Effector memory CD4-positive, alpha-beta T cell (primary cell): ENCODE measurements around the gene APOL6.
"Not testable (repeated sequence)": the region's sequence is repeated elsewhere in the genome, so short reads cannot be mapped to it uniquely, and the experiment has no call there.

Experiments
- DNase-seq, 3 donors: peaks; one replicate each; pipeline ENCODE4 v3.0.0-alpha.2; 2020
- H3K27ac ChIP-seq: 2 replicates; pipeline ENCODE4 v1.7.0; 2013; ENCODE audit warnings: mild to moderate bottlenecking, low read length, moderate library complexity; ENCODE audit not compliant: insufficient read depth, poor library complexity, severe bottlenecking
- H3K27me3 ChIP-seq: replicated peaks from 2 replicates; pipeline ENCODE4 v1.7.0; 2013; ENCODE audit warnings: mild to moderate bottlenecking, low read length; ENCODE audit not compliant: insufficient read depth, control insufficient read depth, poor library complexity, severe bottlenecking
- H3K36me3 ChIP-seq: 2 replicates; pipeline ENCODE4 v1.7.0; 2013; ENCODE audit warnings: mild to moderate bottlenecking, low read length, moderate library complexity; ENCODE audit not compliant: control insufficient read depth, insufficient read depth
- H3K4me1 ChIP-seq: 2 replicates; pipeline ENCODE4 v1.7.0; 2013; ENCODE audit warnings: low read length, mild to moderate bottlenecking; ENCODE audit not compliant: control insufficient read depth, insufficient read depth, poor library complexity, severe bottlenecking
- H3K4me3 ChIP-seq: 2 replicates; pipeline ENCODE4 v1.7.0; 2013; ENCODE audit warnings: low read length, low read depth, mild to moderate bottlenecking; ENCODE audit not compliant: insufficient read depth, poor library complexity, severe bottlenecking
- H3K9me3 ChIP-seq: 2 replicates; pipeline ENCODE4 v1.7.0; 2013; ENCODE audit warnings: mild to moderate bottlenecking, low read length, moderate library complexity; ENCODE audit not compliant: control insufficient read depth

APOL6 gene

DNA sequence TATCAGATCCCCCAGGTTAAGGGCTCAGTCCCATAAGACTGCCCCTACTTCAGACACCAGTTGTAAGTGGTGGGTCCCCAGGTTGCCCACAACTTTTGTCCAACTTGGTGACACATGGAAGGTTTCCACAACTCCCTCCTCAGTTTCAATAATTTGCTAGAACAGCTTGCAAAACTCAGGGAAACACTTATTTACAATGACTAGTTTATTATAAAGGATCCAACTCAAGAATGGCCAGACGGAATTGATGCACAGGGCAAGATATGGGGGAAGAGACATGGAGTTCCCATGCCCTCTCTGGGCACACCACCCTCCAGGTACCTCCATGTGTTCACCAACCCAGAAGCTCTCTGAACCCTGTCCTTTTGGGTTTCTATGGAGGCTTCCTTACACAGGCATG lies 5.6 kb downstream of the APOL6 start:
- Histone ChIP-seq H3K36me3 (peaks cover 45% of the 10 kb centered on the region), H3K27ac (no peak overlapping the region), H3K4me1 (peaks cover 25% of the 10 kb centered on the region), H3K9me3 (no peaks in the 10 kb centered on the region), H3K4me3 (no peak overlapping the region), H3K27me3 (no peaks in the 10 kb centered on the region)
- DNase-seq: no peak

- peaks cover 53% of the 10 kb centered on the region for H3K36me3 ChIP-seq
- H3K27ac ChIP-seq: peak overlapping the region; percentile 14
- H3K4me1 ChIP-seq: peaks cover 32% of the 10 kb centered on the region
Observed at GRCh38 chr22:35656284-35656752, 8.1 kb downstream of the APOL6 start.

GRCh38 chr22:35657571-35658312 lies 9.5 kb downstream of the APOL6 start:
- H3K4me1 ChIP-seq: peaks cover 46% of the 10 kb centered on the region
- DNase-seq: no peak
- H3K27ac ChIP-seq: peak overlapping the region; percentile 96
- no peaks in the 10 kb centered on the region for H3K9me3 ChIP-seq
- H3K27me3 ChIP-seq: no peaks in the 10 kb centered on the region
- H3K36me3 ChIP-seq: peaks cover 53% of the 10 kb centered on the region
- H3K4me3 ChIP-seq: no peak overlapping the region

More at GRCh38 chr22:35656284-35656752, 8.1 kb downstream of the APOL6 start:
- no peaks in the 10 kb centered on the region for H3K27me3 ChIP-seq
- no peak overlapping the region for H3K4me3 ChIP-seq
- no peak for DNase-seq
- no peaks in the 10 kb centered on the region for H3K9me3 ChIP-seq

- DNase-seq: peak; percentile 52 to 67 (median 59)
- peak overlapping the region; percentile 96 for H3K27ac ChIP-seq
- H3K36me3 ChIP-seq: peaks cover 40% of the 10 kb centered on the region
- peaks cover 40% of the 10 kb centered on the region for H3K4me1 ChIP-seq
- H3K4me3 ChIP-seq: no peak overlapping the region
- H3K9me3 ChIP-seq: no peaks in the 10 kb centered on the region
- no peaks in the 10 kb centered on the region for H3K27me3 ChIP-seq
Observed at GRCh38 chr22:35660291-35661127, 12.3 kb downstream of the APOL6 start.

- Histone ChIP-seq H3K36me3 (peaks cover 34% of the 10 kb centered on the region), H3K4me3 (peak overlapping the region; percentile 2), H3K27me3 (no peaks in the 10 kb centered on the region), H3K27ac (peak overlapping the region; percentile 96), H3K9me3 (peaks cover 3% of the 10 kb centered on the region), H3K4me1 (peaks cover 40% of the 10 kb centered on the region)
- no peak for DNase-seq
Observed at GRCh38 chr22:35661464-35661863, 13.2 kb downstream of the APOL6 start.

DNA sequence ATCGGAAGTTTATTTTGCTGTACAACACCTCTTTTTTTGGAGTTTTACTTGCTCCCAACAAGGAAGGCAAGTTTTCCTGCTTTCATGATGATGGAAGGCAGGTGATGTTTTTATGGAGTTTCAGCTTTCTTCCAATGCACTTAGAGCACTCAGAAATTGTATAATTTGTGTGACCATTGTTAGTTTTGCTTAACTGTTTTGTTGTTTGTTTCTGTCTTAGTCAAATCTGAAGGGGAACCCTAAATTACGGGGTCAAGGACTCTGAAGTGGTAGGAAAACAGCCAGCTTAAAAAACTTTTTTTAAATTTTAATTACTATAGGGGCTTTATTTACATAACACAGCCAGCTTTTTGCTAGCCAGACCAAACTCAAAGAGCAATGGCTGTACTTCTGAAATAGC lies 14.7 kb downstream of the APOL6 start:
- peak overlapping the region; percentile 96 for H3K27ac ChIP-seq
- no peaks in the 10 kb centered on the region for H3K27me3 ChIP-seq
- peaks cover 40% of the 10 kb centered on the region for H3K4me1 ChIP-seq
- DNase-seq: no peak
- H3K9me3 ChIP-seq: peaks cover 3% of the 10 kb centered on the region
- peaks cover 30% of the 10 kb centered on the region for H3K36me3 ChIP-seq
- H3K4me3 ChIP-seq: no peak overlapping the region

- H3K4me3 ChIP-seq: no peak overlapping the region
- peaks cover 3% of the 10 kb centered on the region for H3K9me3 ChIP-seq
- peaks cover 26% of the 10 kb centered on the region for H3K36me3 ChIP-seq
- DNase-seq: no peak
- peaks cover 40% of the 10 kb centered on the region for H3K4me1 ChIP-seq
- no peaks in the 10 kb centered on the region for H3K27me3 ChIP-seq
- H3K27ac ChIP-seq: peak overlapping the region; percentile 42
Observed at GRCh38 chr22:35663371-35663770, 15.1 kb downstream of the APOL6 start.

DNA sequence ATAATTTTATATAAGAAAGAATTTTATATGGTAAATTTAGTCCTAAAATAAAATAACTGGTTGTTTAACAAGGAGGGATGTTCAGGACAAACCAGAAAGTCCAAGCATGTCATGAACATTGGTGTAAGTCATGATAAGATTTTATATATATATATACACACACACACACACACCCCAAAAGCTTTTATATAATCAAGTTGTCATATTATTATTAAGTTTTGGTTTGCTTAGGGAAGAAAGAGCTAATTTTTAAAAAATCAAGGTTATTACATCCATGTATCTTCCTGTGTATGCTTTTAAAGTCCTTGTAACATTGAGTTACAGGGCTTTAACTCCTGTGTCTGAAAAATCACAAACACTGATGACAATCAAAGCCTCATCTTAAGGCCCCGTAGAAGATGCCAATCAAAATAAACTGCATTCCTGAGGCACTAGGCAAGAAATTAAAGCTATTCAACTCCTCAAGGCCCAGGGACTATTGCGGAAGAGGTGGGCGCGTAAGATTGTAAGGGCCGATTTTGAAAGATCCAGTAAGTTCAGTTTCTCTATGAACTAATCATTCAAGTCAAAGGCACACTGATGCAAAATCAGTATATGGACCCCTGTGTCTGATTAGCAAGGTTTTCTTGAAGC lies 16.8 kb downstream of the APOL6 start:
- Histone ChIP-seq H3K27me3 (no peaks in the 10 kb centered on the region), H3K27ac (no peak overlapping the region)

DNA sequence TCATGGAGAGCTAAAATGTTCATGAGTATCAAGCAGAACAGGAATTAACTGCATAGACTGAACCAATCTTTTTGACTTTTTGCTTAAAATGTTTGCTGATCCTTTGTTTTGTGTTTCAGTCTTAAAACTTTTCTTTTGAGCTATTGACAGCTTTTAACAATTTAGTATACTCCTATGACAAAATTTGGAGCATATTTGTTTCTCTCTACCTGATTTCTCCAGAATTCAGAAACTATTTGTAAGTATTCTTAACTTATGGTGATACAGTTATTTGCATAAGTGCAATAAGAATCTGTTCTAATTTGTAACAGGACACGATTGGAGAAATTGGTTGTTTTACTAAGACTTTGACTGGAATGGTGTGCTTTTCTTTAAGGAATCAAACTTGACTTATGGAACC lies 18.5 kb downstream of the APOL6 start:
- H3K9me3 ChIP-seq, H3K27me3 ChIP-seq, H3K27ac ChIP-seq, DNase-seq, H3K4me3 ChIP-seq: not testable (repeated sequence)
- Histone ChIP-seq H3K4me1 (peaks cover 12% of the 10 kb centered on the region), H3K36me3 (peaks cover 13% of the 10 kb centered on the region)

More for the DNA sequence above, 16.8 kb downstream of the APOL6 start:
- peaks cover 13% of the 10 kb centered on the region for H3K36me3 ChIP-seq
- no peak overlapping the region for H3K4me3 ChIP-seq
- peaks cover 3% of the 10 kb centered on the region for H3K9me3 ChIP-seq
- peaks cover 26% of the 10 kb centered on the region for H3K4me1 ChIP-seq
- no peak for DNase-seq
